Activated CD4-positive, alpha-beta memory T cell treated with anti-CD3 and anti-CD28 coated beads, Interleukin-2, amount 10 ng/mL, durations not matched to agents 7 days and 5 days (primary cell): ENCODE results near the gene WRAP73. TPM values are rescaled to one million over a fixed set of nuclear protein-coding genes. Genes with fewer than 3 reads are reported as not detected.
A peak's percentile ranks its signal among the peaks of the same experiment; 100 is the strongest.

ENCODE experiments used
- CTCF ChIA-PET: fragments of 350-600 bp; sonication (Branson Sonifier 250); formaldehyde crosslinking; loops from one replicate; lab custom pipeline; 2021; ENCODE audit warnings: antibody characterized with exemption, inconsistent platforms; lab: Charles Lee
- POLR2A ChIA-PET: fragments of 350-600 bp; sonication (Branson Sonifier 250); formaldehyde crosslinking; loops from one replicate; lab custom pipeline; 2021; ENCODE audit warnings: antibody characterized with exemption; lab: Charles Lee
- DNase-seq: peaks from one replicate; pipeline ENCODE4 v3.0.0-alpha.2; 2020
- H3K27ac Mint-ChIP-seq: one replicate; pipeline ENCODE4 v1.8.0; 2021; ENCODE audit warnings: mild to moderate bottlenecking, mixed read lengths
- H3K27me3 Mint-ChIP-seq: one replicate; pipeline ENCODE4 v1.8.0; 2021; ENCODE audit warnings: mixed read lengths
- H3K36me3 Mint-ChIP-seq: one replicate; pipeline ENCODE4 v1.8.0; 2021; ENCODE audit warnings: low read depth, mixed read lengths
- H3K4me1 Mint-ChIP-seq: one replicate; pipeline ENCODE4 v1.8.0; 2021; ENCODE audit warnings: mixed read lengths
- H3K4me3 Mint-ChIP-seq: one replicate; pipeline ENCODE4 v1.8.0; 2021; ENCODE audit warnings: mild to moderate bottlenecking, mixed read lengths
- H3K9me3 Mint-ChIP-seq: one replicate; pipeline ENCODE4 v1.8.0; 2021; ENCODE audit warnings: mixed read lengths
- total RNA-seq, 2 experiments: library from RNA; stranded (reverse); gene quantifications; one replicate each; pipeline ENCODE4 v1.2.3, GENCODE V29; 2021

Gene WRAP73
- 10 to 100 TPM; 34.7 to 38.9 TPM for total RNA-seq

GRCh38 chr1:3649342-3650247 is at the start of gene WRAP73:
WRAP73 (minus strand) TSS chr1:3650103; CDS start chr1:3649999, 104 bp downstream.
- H3K4me1 Mint-ChIP-seq, result peaks cover 24% of the 10 kb centered on the region
- peak within 1 kb of the TSS; percentile 75 for H3K4me3 Mint-ChIP-seq
- peaks cover 28% of the 10 kb centered on the region for H3K27me3 Mint-ChIP-seq
- peak; percentile 90 for DNase-seq
- H3K9me3 Mint-ChIP-seq, result no peaks in the 10 kb centered on the region
- H3K36me3 Mint-ChIP-seq, result peaks cover 27% of the 10 kb centered on the region
- H3K27ac Mint-ChIP-seq, result peak within 1 kb of the TSS; percentile 47
- ChIA-PET POLR2A (interaction anchor here (0.6 to 1.3 kb wide), 3 partner anchors 20 to 28 kb away, joined by 3 to 4 read pairs (median 3); no protein-coding TSS in a partner anchor), CTCF (interaction anchor here (1.1 to 1.7 kb wide), 2 partner anchors 75 to 137 kb away, joined by 3 to 4 read pairs; no protein-coding TSS in a partner anchor)

- Mint-ChIP-seq H3K4me3 (no peak overlapping the region), H3K4me1 (peaks cover 3% of the 10 kb centered on the region), H3K27ac (no peak overlapping the region), H3K27me3 (peaks cover 6% of the 10 kb centered on the region), H3K9me3 (peaks cover 2% of the 10 kb centered on the region), H3K36me3 (no peaks in the 10 kb centered on the region)
- ChIA-PET POLR2A (no interaction called here), CTCF (no interaction called here)
- DNase-seq, result no peak
Measured at GRCh38 chr1:3699596-3699995, 49.7 kb upstream of the WRAP73 start.

- no peak for DNase-seq
- Mint-ChIP-seq H3K9me3 (peaks cover 2% of the 10 kb centered on the region), H3K4me3 (no peak overlapping the region), H3K36me3 (no peaks in the 10 kb centered on the region), H3K4me1 (no peaks in the 10 kb centered on the region), H3K27me3 (peaks cover 5% of the 10 kb centered on the region), H3K27ac (no peak overlapping the region)
- CTCF ChIA-PET, result no interaction called here
- POLR2A ChIA-PET, result no interaction called here
Measured at GRCh38 chr1:3698660-3699408, 48.9 kb upstream of the WRAP73 start.

GRCh38 chr1:3697810-3698209 is 47.9 kb upstream of the WRAP73 start:
- H3K27ac Mint-ChIP-seq, result no peak overlapping the region
- POLR2A ChIA-PET, result no interaction called here

GRCh38 chr1:3697104-3697503 is 47.2 kb upstream of the WRAP73 start:
- no peak for DNase-seq
- Mint-ChIP-seq H3K9me3 (peaks cover 2% of the 10 kb centered on the region), H3K4me1 (no peaks in the 10 kb centered on the region), H3K4me3 (no peak overlapping the region), H3K36me3 (no peaks in the 10 kb centered on the region), H3K27ac (no peak overlapping the region), H3K27me3 (peaks cover 5% of the 10 kb centered on the region)
- POLR2A ChIA-PET, result no interaction called here
- CTCF ChIA-PET, result no interaction called here

More at GRCh38 chr1:3697810-3698209, 47.9 kb upstream of the WRAP73 start:
- Mint-ChIP-seq H3K4me3 (no peak overlapping the region), H3K36me3 (no peaks in the 10 kb centered on the region), H3K9me3 (peaks cover 2% of the 10 kb centered on the region), H3K27me3 (peaks cover 5% of the 10 kb centered on the region), H3K4me1 (no peaks in the 10 kb centered on the region)
- DNase-seq, result no peak
- CTCF ChIA-PET, result no interaction called here

- H3K36me3 Mint-ChIP-seq, result no peaks in the 10 kb centered on the region
- H3K4me1 Mint-ChIP-seq, result no peaks in the 10 kb centered on the region
- H3K27ac Mint-ChIP-seq, result no peak overlapping the region
- no peak overlapping the region for H3K4me3 Mint-ChIP-seq
- ChIA-PET POLR2A (no interaction called here), CTCF (no interaction called here)
- peaks cover 2% of the 10 kb centered on the region for H3K9me3 Mint-ChIP-seq
- DNase-seq, result no peak
- H3K27me3 Mint-ChIP-seq, result peaks cover 5% of the 10 kb centered on the region
Measured at GRCh38 chr1:3696689-3697088, 46.8 kb upstream of the WRAP73 start.

- Mint-ChIP-seq H3K36me3 (no peaks in the 10 kb centered on the region), H3K4me3 (no peak overlapping the region), H3K27ac (no peak overlapping the region), H3K4me1 (no peaks in the 10 kb centered on the region), H3K9me3 (peaks cover 2% of the 10 kb centered on the region), H3K27me3 (peaks cover 5% of the 10 kb centered on the region)
- ChIA-PET POLR2A (no interaction called here), CTCF (interaction anchor here (0.7 kb wide), 1 partner anchor 33 kb away, joined by 3 read pairs; no protein-coding TSS in a partner anchor)
- peak; percentile 25 for DNase-seq
Measured at GRCh38 chr1:3695326-3696217, 45.7 kb upstream of the WRAP73 start.

GRCh38 chr1:3693321-3693720 is 43.4 kb upstream of the WRAP73 start:
- no peak for DNase-seq
- Mint-ChIP-seq H3K36me3 (no peaks in the 10 kb centered on the region), H3K9me3 (peaks cover 2% of the 10 kb centered on the region), H3K4me1 (no peaks in the 10 kb centered on the region), H3K4me3 (no peak overlapping the region), H3K27me3 (peaks cover 5% of the 10 kb centered on the region), H3K27ac (no peak overlapping the region)
- ChIA-PET POLR2A (no interaction called here), CTCF (no interaction called here)

GRCh38 chr1:3692598-3692997 is 42.7 kb upstream of the WRAP73 start:
- Mint-ChIP-seq H3K27ac (no peak overlapping the region), H3K4me1 (no peaks in the 10 kb centered on the region), H3K9me3 (peaks cover 2% of the 10 kb centered on the region), H3K4me3 (no peak overlapping the region), H3K27me3 (peaks cover 5% of the 10 kb centered on the region), H3K36me3 (no peaks in the 10 kb centered on the region)
- CTCF ChIA-PET, result no interaction called here
- POLR2A ChIA-PET, result no interaction called here
- no peak for DNase-seq

GRCh38 chr1:3691421-3692204 is 41.7 kb upstream of the WRAP73 start:
- POLR2A ChIA-PET, result no interaction called here
- H3K4me1 Mint-ChIP-seq, result no peaks in the 10 kb centered on the region
- peaks cover 2% of the 10 kb centered on the region for H3K9me3 Mint-ChIP-seq
- H3K36me3 Mint-ChIP-seq, result no peaks in the 10 kb centered on the region
- H3K27ac Mint-ChIP-seq, result no peak overlapping the region
- CTCF ChIA-PET, result no interaction called here
- no peak for DNase-seq
- no peak overlapping the region for H3K4me3 Mint-ChIP-seq
- peaks cover 5% of the 10 kb centered on the region for H3K27me3 Mint-ChIP-seq

GRCh38 chr1:3690282-3691065 is 40.6 kb upstream of the WRAP73 start:
- no peak for DNase-seq
- no peak overlapping the region for H3K27ac Mint-ChIP-seq
- ChIA-PET CTCF (no interaction called here), POLR2A (no interaction called here)
- peaks cover 2% of the 10 kb centered on the region for H3K9me3 Mint-ChIP-seq
- H3K36me3 Mint-ChIP-seq, result no peaks in the 10 kb centered on the region
- no peak overlapping the region for H3K4me3 Mint-ChIP-seq
- H3K27me3 Mint-ChIP-seq, result no peaks in the 10 kb centered on the region
- no peaks in the 10 kb centered on the region for H3K4me1 Mint-ChIP-seq
